ENCODE data around the gene TNFAIP2.

DNA sequence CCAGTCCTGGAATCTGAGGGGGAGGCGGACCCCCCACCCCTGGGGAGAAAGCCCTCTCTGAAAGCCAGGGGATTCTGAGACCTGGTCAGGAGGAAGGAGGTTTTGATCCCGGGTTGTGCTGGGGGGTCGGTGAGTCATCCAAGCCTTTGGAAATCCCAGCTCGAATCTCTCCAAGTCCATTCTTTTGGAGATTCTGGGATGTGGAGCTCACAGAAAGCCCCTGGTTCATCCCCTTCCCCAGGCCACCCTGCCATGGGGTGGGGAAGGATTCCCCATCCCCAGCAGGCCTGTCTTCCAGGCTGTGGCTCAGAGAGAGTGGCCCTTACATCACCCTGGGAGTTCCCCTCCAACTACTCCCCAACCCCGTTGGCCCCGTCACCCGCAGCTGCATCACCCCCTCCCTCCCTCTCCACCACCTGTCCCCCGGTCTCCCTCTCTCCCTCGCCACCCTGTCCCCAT is 14.5 kb upstream of the TNFAIP2 start:
- TF ChIP-seq, protein P1, sequence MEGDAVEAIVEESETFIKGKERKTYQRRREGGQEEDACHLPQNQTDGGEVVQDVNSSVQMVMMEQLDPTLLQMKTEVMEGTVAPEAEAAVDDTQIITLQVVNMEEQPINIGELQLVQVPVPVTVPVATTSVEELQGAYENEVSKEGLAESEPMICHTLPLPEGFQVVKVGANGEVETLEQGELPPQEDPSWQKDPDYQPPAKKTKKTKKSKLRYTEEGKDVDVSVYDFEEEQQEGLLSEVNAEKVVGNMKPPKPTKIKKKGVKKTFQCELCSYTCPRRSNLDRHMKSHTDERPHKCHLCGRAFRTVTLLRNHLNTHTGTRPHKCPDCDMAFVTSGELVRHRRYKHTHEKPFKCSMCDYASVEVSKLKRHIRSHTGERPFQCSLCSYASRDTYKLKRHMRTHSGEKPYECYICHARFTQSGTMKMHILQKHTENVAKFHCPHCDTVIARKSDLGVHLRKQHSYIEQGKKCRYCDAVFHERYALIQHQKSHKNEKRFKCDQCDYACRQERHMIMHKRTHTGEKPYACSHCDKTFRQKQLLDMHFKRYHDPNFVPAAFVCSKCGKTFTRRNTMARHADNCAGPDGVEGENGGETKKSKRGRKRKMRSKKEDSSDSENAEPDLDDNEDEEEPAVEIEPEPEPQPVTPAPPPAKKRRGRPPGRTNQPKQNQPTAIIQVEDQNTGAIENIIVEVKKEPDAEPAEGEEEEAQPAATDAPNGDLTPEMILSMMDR (IDR thresholded peaks at IDR 0.05; ENCODE audit: insufficient read depth, low read length, poor library complexity, severe bottlenecking): no peak
- no peak for TF ChIP-seq EZH2phosphoT487 (conservative IDR thresholded peaks at IDR 0.05; ENCODE audit: low read length)

All from SU-DHL-6 (cell line).